ENCODE measurements around the gene SS18L1.

Gene SS18L1

DNA sequence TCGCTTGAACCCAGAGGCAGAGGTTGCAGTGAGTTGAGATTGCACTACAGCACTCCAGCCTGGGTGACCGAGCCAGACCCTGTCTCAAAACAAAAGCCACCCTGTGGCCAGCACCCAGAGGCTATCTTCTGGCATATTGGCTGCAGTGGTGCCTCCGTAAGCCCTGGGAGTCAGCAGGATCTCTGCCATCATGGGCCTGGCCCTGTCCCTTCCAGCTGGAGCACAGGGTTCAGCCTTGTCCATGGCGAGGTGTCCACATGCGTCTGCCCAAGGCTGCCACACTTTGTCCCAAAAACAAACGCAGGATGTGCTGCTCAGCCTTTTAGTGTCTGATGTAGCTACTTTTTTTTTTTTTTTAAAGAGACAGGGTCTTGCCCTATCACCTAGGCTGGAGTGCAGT is 23.9 kb downstream of the SS18L1 start:
- no peaks in the 10 kb centered on the region for H3K27me3 ChIP-seq (ENCODE audit: insufficient read depth, low read depth)
- H3K36me3 ChIP-seq (ENCODE audit: insufficient read depth): no peaks in the 10 kb centered on the region
- H3K9ac ChIP-seq: no peak overlapping the region
- H3K27ac ChIP-seq: no peak overlapping the region
- no peaks in the 10 kb centered on the region for H3K4me1 ChIP-seq (ENCODE audit: low read depth, poor library complexity, severe bottlenecking)
- no peak overlapping the region for H3K4me2 ChIP-seq
- H4K20me1 ChIP-seq (ENCODE audit: insufficient read depth): no peaks in the 10 kb centered on the region
- no peak overlapping the region for H3K4me3 ChIP-seq (IDR thresholded peaks at IDR 0.05; ENCODE audit: insufficient read depth, low read depth, low read length)
- H3K79me2 ChIP-seq (ENCODE audit: insufficient read depth, low read depth): no peaks in the 10 kb centered on the region
- no peak overlapping the region for H2AFZ ChIP-seq (ENCODE audit: low read depth)
- no peak for TF ChIP-seq CTCF (conservative IDR thresholded peaks at IDR 0.05; ENCODE audit: low read depth, low read length)

DNA sequence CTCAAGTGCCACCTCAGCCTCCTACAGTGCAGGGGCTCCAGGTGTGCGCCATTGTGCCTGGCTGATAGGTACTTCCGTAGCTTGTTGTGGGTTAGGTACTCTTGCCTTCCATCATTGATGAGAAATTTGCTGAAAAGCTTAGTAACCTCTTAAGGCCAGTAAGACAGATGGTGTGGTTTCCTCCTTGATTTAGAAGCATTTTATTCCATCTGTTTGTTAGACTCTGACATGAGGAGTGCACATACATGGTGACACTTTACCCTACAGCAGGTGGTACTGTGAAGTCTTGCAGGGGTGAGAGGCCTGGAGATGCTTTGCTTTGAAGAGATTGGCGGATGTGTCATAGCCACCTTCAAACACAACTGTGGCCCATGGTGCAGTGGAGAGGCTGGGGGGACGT is 24.5 kb downstream of the SS18L1 start:
- no peaks in the 10 kb centered on the region for H3K79me2 ChIP-seq (ENCODE audit: insufficient read depth, low read depth)
- H4K20me1 ChIP-seq (ENCODE audit: insufficient read depth): no peaks in the 10 kb centered on the region
- H3K4me1 ChIP-seq (ENCODE audit: low read depth, poor library complexity, severe bottlenecking): no peaks in the 10 kb centered on the region
- no peak overlapping the region for H3K4me2 ChIP-seq
- H3K4me3 ChIP-seq (IDR thresholded peaks at IDR 0.05; ENCODE audit: insufficient read depth, low read depth, low read length): no peak overlapping the region
- H3K36me3 ChIP-seq (ENCODE audit: insufficient read depth): no peaks in the 10 kb centered on the region
- no peak for TF ChIP-seq CTCF (conservative IDR thresholded peaks at IDR 0.05; ENCODE audit: low read depth, low read length)
- H3K27me3 ChIP-seq (ENCODE audit: insufficient read depth, low read depth): no peaks in the 10 kb centered on the region
- H3K9ac ChIP-seq: no peak overlapping the region
- no peak overlapping the region for H3K27ac ChIP-seq
- no peak overlapping the region for H2AFZ ChIP-seq (ENCODE audit: low read depth)

DNA sequence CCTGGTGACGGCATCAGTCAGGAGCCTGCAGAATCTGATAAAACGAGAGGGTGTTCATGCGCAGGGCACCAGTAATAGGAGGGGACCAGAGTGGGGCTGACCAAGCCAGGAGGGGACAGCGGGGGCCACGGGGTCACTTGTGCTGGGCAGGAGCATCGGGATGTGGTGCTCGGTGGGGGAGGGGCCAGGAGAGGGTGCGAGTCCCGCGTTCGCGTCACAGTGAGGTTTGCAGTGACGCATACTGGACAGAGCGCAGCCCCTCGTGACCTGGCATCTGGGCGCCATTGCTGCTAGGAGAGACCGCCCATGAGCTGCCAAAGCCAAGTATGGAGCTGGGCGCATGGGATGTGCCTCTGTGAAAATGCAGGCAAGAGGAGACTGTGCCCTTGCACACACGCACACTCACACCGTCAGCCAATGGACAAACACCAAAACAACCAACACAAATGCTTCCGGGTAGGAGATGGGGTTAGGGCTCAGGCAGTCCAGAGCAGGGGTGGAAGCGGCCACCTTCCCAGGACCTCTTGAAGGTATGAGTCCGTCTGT is 25.4 kb downstream of the SS18L1 start:
- no peak overlapping the region for H3K4me2 ChIP-seq
- no peak overlapping the region for H3K27ac ChIP-seq
- H3K36me3 ChIP-seq (ENCODE audit: insufficient read depth): no peaks in the 10 kb centered on the region
- no peak overlapping the region for H3K9ac ChIP-seq
- no peak for TF ChIP-seq CTCF (conservative IDR thresholded peaks at IDR 0.05; ENCODE audit: low read depth, low read length)
- no peaks in the 10 kb centered on the region for H3K27me3 ChIP-seq (ENCODE audit: insufficient read depth, low read depth)
- H3K4me1 ChIP-seq (ENCODE audit: low read depth, poor library complexity, severe bottlenecking): no peaks in the 10 kb centered on the region
- H2AFZ ChIP-seq (ENCODE audit: low read depth): no peak overlapping the region
- no peak overlapping the region for H3K4me3 ChIP-seq (IDR thresholded peaks at IDR 0.05; ENCODE audit: insufficient read depth, low read depth, low read length)
- no peaks in the 10 kb centered on the region for H3K79me2 ChIP-seq (ENCODE audit: insufficient read depth, low read depth)
- no peaks in the 10 kb centered on the region for H4K20me1 ChIP-seq (ENCODE audit: insufficient read depth)

DNA sequence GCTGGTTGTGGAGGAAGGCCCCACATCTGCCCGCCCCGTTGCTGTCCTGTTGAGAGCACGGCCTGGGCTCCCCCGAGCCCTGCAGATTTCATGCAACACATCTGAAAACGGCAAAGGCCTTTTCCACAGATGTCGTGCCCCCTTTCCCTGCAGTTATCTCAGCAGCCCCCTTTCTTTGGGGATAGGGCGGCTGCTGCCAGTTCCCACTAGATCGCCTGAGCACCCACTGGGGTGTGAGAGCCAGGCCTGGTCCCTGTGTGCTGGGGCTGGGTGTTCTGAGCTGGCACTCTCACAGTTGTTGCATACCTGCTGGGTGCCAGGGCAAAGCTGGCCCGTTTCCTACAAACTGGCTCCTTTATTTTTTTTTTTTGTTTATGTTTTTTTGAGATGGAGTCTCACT is 27.0 kb downstream of the SS18L1 start:
- no peak overlapping the region for H3K4me3 ChIP-seq (IDR thresholded peaks at IDR 0.05; ENCODE audit: insufficient read depth, low read depth, low read length)
- no peaks in the 10 kb centered on the region for H3K4me1 ChIP-seq (ENCODE audit: low read depth, poor library complexity, severe bottlenecking)
- TF ChIP-seq CTCF (conservative IDR thresholded peaks at IDR 0.05; ENCODE audit: low read depth, low read length): no peak
- no peaks in the 10 kb centered on the region for H3K79me2 ChIP-seq (ENCODE audit: insufficient read depth, low read depth)
- H2AFZ ChIP-seq (ENCODE audit: low read depth): no peak overlapping the region
- H3K36me3 ChIP-seq (ENCODE audit: insufficient read depth): no peaks in the 10 kb centered on the region
- no peak overlapping the region for H3K27ac ChIP-seq
- H3K27me3 ChIP-seq (ENCODE audit: insufficient read depth, low read depth): no peaks in the 10 kb centered on the region
- no peak overlapping the region for H3K4me2 ChIP-seq
- H3K9ac ChIP-seq: no peak overlapping the region
- no peaks in the 10 kb centered on the region for H4K20me1 ChIP-seq (ENCODE audit: insufficient read depth)

Measured in KMS-11 (cell line).